ENCODE data around the gene NAA60. TPM values are rescaled to one million over a fixed set of nuclear protein-coding genes. Genes with fewer than 3 reads are reported as not detected.
"Not testable (repeated sequence)": the region's sequence is repeated elsewhere in the genome, so short reads cannot be mapped to it uniquely, and the experiment has no call there.

Gene NAA60
- total and polyA plus RNA-seq, 10 donors: 27.2 to 85.9 (median 46.3) TPM

DNA sequence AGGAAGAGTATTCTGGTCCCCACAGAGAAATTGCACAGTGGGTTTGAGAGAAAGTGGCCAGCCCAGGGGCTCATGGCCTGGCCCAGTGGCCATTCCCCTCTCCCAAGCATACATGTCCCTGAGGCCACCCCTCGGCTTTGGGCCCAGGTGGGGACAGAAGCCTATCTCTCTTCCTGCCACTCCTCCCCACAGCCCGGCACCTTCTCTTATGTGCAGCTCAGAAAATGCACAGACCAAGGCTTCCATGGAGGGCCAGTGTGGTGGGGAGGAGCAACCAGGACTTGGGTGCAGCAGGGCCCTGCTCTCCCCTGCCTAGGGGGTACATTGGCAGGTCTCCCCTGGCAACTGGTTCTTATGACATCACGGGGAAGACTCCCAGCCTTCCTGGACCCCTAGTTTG is 51.7 kb downstream of the NAA60 start, which contains the start of gene C16orf90:
C16orf90 (minus strand) TSS at position 314 of the 400 bp plus-strand sequence; CDS start at position 246, 68 bp downstream.
- H3K27me3 ChIP-seq (replicated peaks in 1 of 7): no peaks in the 10 kb centered on the region
- H3K9me3 ChIP-seq: no peaks in the 10 kb centered on the region
- H3K4me3 ChIP-seq: no peak within 1 kb of the TSS
- TF ChIP-seq, protein P1, sequence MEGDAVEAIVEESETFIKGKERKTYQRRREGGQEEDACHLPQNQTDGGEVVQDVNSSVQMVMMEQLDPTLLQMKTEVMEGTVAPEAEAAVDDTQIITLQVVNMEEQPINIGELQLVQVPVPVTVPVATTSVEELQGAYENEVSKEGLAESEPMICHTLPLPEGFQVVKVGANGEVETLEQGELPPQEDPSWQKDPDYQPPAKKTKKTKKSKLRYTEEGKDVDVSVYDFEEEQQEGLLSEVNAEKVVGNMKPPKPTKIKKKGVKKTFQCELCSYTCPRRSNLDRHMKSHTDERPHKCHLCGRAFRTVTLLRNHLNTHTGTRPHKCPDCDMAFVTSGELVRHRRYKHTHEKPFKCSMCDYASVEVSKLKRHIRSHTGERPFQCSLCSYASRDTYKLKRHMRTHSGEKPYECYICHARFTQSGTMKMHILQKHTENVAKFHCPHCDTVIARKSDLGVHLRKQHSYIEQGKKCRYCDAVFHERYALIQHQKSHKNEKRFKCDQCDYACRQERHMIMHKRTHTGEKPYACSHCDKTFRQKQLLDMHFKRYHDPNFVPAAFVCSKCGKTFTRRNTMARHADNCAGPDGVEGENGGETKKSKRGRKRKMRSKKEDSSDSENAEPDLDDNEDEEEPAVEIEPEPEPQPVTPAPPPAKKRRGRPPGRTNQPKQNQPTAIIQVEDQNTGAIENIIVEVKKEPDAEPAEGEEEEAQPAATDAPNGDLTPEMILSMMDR (IDR thresholded peaks at IDR 0.05 in 8 of 11, conservative IDR thresholded peaks at IDR 0.05 in 3 of 11): no peak
- TF ChIP-seq POLR2A (IDR thresholded peaks at IDR 0.05) (no peak), POLR2AphosphoS5 (IDR thresholded peaks at IDR 0.05) (no peak)
- WGBS, 5 donors: 87 to 100% (median 90%) methylated on average over 3 of the region's 3 CpGs
- no peaks in the 10 kb centered on the region for H3K36me3 ChIP-seq
- no peak within 1 kb of the TSS for H3K27ac ChIP-seq
- intact Hi-C loops (cut with DNase I; ENCODE audit: low total_unique reads): no loop called here
- peaks cover 0 to 24% (median 10%) of the 10 kb centered on the region in 6 donors for H3K4me1 ChIP-seq
- DNase-seq: peak; percentile 42

DNA sequence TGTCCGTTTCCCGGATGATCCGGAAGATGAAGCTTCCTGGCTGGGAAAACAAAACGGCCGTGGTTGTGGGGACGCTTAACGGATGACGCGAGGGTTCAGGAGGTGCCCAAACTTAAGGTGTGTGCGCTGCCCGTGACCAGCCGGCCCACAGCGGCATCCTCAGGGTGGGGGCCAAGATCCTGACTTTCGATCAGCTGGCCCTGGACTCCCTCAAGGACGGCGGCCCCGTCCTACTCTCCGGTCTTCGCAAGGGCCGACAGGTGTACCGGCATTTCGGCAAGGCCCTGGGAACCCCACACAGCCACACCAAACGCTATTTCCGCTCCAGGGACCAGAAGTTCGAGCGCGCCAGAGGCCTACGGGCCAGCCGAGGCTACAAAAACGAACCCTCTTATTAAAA is 52.9 kb downstream of the NAA60 start:
- Histone ChIP-seq H3K4me3 (no peak overlapping the region), H3K27me3 (replicated peaks in 1 of 7) (no peaks in the 10 kb centered on the region), H3K27ac (no peak overlapping the region), H3K4me1 (peaks cover 3 to 27% (median 17%) of the 10 kb centered on the region in 6 donors), H3K36me3 (no peaks in the 10 kb centered on the region), H3K9me3 (no peaks in the 10 kb centered on the region)
- DNase-seq: peak; percentile 61
- WGBS, 5 donors: 92 to 98% (median 95%) methylated on average over 30 of the region's 30 CpGs
- TF ChIP-seq, protein P1 (IDR thresholded peaks at IDR 0.05 in 8 of 11, conservative IDR thresholded peaks at IDR 0.05 in 3 of 11): no peak
- no peak for TF ChIP-seq POLR2AphosphoS5 (IDR thresholded peaks at IDR 0.05)
- TF ChIP-seq POLR2A (IDR thresholded peaks at IDR 0.05): no peak
- intact Hi-C loops (cut with DNase I; ENCODE audit: low total_unique reads): no loop called here

DNA sequence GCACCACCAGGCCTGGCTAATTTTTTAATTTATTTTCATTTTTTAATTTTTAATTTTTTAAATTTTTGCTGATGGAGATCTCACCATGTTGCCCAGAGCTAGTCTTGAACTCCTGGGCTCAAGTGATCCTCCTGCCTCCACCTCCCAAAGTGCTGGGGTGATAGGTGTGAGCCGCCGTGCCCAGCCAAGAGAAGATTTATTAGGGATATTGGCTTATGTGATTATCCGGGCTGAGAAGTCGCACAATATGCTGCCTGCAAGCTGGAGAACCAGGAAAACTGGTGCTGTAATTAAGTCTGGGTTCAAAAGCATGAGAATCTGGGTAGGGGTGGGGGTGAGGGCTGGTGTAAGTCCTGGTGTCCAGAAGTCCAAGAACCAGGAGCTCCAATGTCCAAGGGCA is 54.3 kb downstream of the NAA60 start:
- Histone ChIP-seq H3K27ac (no peak overlapping the region), H3K4me3 (no peak overlapping the region), H3K27me3 (replicated peaks in 1 of 7) (no peaks in the 10 kb centered on the region), H3K9me3 (no peaks in the 10 kb centered on the region), H3K4me1 (peaks cover 12 to 33% (median 28%) of the 10 kb centered on the region in 6 donors), H3K36me3 (no peaks in the 10 kb centered on the region)
- DNase-seq: peak; percentile 20
- WGBS, 5 donors: 94 to 98% (median 96%) methylated on average over 4 of the region's 4 CpGs
- TF ChIP-seq POLR2AphosphoS5 (IDR thresholded peaks at IDR 0.05): no peak
- TF ChIP-seq, protein P1 (IDR thresholded peaks at IDR 0.05 in 8 of 11, conservative IDR thresholded peaks at IDR 0.05 in 3 of 11): no peak
- no peak for TF ChIP-seq POLR2A (IDR thresholded peaks at IDR 0.05)
- intact Hi-C loops (cut with DNase I; ENCODE audit: low total_unique reads): no loop called here

DNA sequence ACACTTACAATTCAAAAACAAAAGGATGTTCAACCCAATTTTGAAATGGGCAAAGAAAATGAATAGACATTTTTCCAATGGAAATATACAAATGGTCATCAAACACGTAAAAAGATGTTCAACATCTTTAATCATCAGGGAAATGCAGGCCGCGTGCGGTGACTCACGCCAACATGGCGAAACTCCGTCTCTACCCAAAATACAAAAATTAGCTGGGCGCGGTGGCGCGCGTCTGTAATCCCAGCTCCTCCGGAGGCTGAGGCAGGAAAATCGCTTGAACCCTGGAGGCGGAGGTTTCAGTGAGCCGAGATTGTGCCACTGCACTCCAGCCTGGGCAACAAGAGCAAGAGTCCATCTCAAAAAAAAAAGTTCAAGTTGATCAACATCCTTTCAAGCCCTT is 55.5 kb downstream of the NAA60 start:
- Histone ChIP-seq H3K36me3 (no peaks in the 10 kb centered on the region), H3K27ac (no peak overlapping the region), H3K4me1 (peaks cover 12 to 46% (median 40%) of the 10 kb centered on the region in 6 donors), H3K4me3 (no peak overlapping the region), H3K27me3 (replicated peaks in 1 of 7) (no peaks in the 10 kb centered on the region), H3K9me3 (no peaks in the 10 kb centered on the region)
- 94 to 99% (median 96%) methylated on average over 16 of the region's 16 CpGs for WGBS, 5 donors
- intact Hi-C loops (cut with DNase I; ENCODE audit: low total_unique reads): no loop called here
- peak; percentile 46 for DNase-seq
- TF ChIP-seq POLR2AphosphoS5 (IDR thresholded peaks at IDR 0.05): no peak
- TF ChIP-seq, protein P1 (IDR thresholded peaks at IDR 0.05 in 8 of 11, conservative IDR thresholded peaks at IDR 0.05 in 3 of 11): no peak
- TF ChIP-seq POLR2A (IDR thresholded peaks at IDR 0.05): no peak

DNA sequence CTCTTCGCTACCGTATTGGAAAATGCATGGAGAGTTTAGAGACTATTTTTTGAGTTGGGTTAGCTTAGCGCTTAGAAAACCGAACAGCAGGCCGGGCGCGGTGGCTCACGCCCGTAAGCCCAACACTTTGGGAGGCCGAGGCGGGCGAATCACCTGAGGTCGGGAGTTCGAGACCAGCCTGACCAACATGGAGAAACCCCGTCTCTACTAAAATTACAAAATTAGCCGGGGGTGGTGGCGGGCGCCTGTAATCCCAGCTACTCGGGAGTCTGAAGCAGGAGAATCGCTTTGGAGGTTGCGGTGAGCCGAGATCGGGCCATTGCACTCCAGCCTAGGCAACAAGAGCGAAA is 57.9 kb downstream of the NAA60 start:
- peaks cover 12 to 51% (median 42%) of the 10 kb centered on the region in 6 donors for H3K4me1 ChIP-seq
- H3K27ac ChIP-seq: peak overlapping the region in 7 of 8 donors; percentile 50 to 82 (median 76)
- peaks cover 0 to 14% (median 6%) of the 10 kb centered on the region in 6 donors for H3K36me3 ChIP-seq
- 15 to 19% (median 19%) methylated on average over 24 of the region's 24 CpGs for WGBS, 5 donors
- peak; percentile 63 for DNase-seq
- H3K9me3 ChIP-seq; H3K27me3 ChIP-seq (replicated peaks in 1 of 7): not testable (repeated sequence)
- peak overlapping the region; percentile 70 to 99 (median 92) for H3K4me3 ChIP-seq
- intact Hi-C loops (cut with DNase I; ENCODE audit: low total_unique reads): loop anchor here (10.0 kb wide), 1 partner anchor 217 kb away; the partner anchor contains the start of gene ZNF263
